Measurements from ENCODE around the gene PCDH8. TPM values are rescaled to one million over a fixed set of nuclear protein-coding genes. Genes with fewer than 3 reads are reported as not detected.

The PCDH8 gene
- total RNA-seq, 1 experiment from 2014 or later: not detected

DNA sequence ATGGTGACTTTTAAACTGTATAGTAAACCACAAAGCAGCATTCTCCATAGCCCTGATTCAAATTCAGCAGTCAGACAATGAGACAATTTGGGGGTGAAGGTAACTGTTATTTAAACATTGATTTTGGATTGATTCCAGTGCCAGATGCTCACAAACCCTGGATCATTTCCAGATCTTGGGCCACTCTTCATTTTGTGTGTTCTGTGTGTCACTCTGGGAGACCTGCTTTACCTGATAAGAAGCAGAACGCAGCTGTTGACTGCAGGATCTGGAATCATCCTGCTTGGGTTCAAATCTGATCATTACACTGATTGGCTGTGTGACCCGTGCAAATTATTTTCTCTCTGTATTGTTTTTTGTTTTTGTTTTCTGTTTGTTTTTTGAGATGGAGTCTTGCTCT is 4.0 kb upstream of the PCDH8 start:
- H3K4me3 ChIP-seq (replicated peaks in 1 of 2; ENCODE audit: low read depth in 1 of 2, low read length in 2 of 2): no peak overlapping the region
- H3K9me3 ChIP-seq (ENCODE audit: control insufficient read depth in 1 of 2, insufficient read depth in 1 of 2, low read depth in 1 of 2, low read length in 2 of 2): no peaks in the 10 kb centered on the region
- no peaks in the 10 kb centered on the region for H3K79me2 ChIP-seq (ENCODE audit: insufficient read depth, low read length)
- BruUV-seq (replicated peaks): no TSS peak
- no peaks in the 10 kb centered on the region for H3K4me1 ChIP-seq (ENCODE audit: control insufficient read depth in 1 of 2, insufficient read depth in 2 of 2, low read length in 2 of 2)
- no peaks in the 10 kb centered on the region for H3K9me2 ChIP-seq (ENCODE audit: insufficient read depth)
- intact Hi-C loops (cut with micrococcal nuclease): no loop called here
- POLR2A ChIA-PET: no interaction called here
- RAD21 ChIA-PET (ENCODE audit: low non-redundant PET in 1 of 2, low total read pairs in 2 of 2, uncharacterized antibody in 2 of 2, unreplicated experiment in 2 of 2): no interaction called here
- TF ChIP-seq TCF7L2 (IDR thresholded peaks at IDR 0.05; ENCODE audit: borderline replicate concordance, extremely low read depth, insufficient read depth, insufficient read length) (no peak), SIN3A (IDR thresholded peaks at IDR 0.05; ENCODE audit: low read depth) (no peak), ZFX (IDR thresholded peaks at IDR 0.05) (no peak), JUND (IDR thresholded peaks at IDR 0.05) (no peak), FOSL1 (IDR thresholded peaks at IDR 0.05; ENCODE audit: low read depth) (no peak), SP1 (IDR thresholded peaks at IDR 0.05; ENCODE audit: low read depth) (no peak), EGR1 (IDR thresholded peaks at IDR 0.05; ENCODE audit: low read depth) (no peak), POLR2A (IDR thresholded peaks at IDR 0.05; ENCODE audit: borderline replicate concordance, extremely low read depth, insufficient read depth, insufficient read length) (no peak), EZH2phosphoT487 (IDR thresholded peaks at IDR 0.05; ENCODE audit: borderline replicate concordance) (no peak), YY1 (IDR thresholded peaks at IDR 0.05; ENCODE audit: extremely low read depth, insufficient replicate concordance, low read depth, low read length) (no peak)
- TF ChIP-seq, protein P1, sequence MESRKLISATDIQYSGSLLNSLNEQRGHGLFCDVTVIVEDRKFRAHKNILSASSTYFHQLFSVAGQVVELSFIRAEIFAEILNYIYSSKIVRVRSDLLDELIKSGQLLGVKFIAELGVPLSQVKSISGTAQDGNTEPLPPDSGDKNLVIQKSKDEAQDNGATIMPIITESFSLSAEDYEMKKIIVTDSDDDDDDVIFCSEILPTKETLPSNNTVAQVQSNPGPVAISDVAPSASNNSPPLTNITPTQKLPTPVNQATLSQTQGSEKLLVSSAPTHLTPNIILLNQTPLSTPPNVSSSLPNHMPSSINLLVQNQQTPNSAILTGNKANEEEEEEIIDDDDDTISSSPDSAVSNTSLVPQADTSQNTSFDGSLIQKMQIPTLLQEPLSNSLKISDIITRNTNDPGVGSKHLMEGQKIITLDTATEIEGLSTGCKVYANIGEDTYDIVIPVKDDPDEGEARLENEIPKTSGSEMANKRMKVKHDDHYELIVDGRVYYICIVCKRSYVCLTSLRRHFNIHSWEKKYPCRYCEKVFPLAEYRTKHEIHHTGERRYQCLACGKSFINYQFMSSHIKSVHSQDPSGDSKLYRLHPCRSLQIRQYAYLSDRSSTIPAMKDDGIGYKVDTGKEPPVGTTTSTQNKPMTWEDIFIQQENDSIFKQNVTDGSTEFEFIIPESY (IDR thresholded peaks at IDR 0.05; ENCODE audit: extremely low read depth, insufficient replicate concordance, low read length): no peak
- H4K20me1 ChIP-seq (ENCODE audit: insufficient read depth): no peaks in the 10 kb centered on the region
- H3K27ac ChIP-seq (ENCODE audit: low read depth, low read length): no peak overlapping the region
- H3K4me2 ChIP-seq (ENCODE audit: low read length): no peak overlapping the region
- CTCF ChIA-PET: no interaction called here
- H3K9ac ChIP-seq (ENCODE audit: low read length): no peak overlapping the region
- DNase-seq (ENCODE audit: low read depth, low spot score) (no peak), ATAC-seq (no peak)
- no peaks in the 10 kb centered on the region for H3K36me3 ChIP-seq (ENCODE audit: control insufficient read depth in 1 of 2, insufficient read depth in 2 of 2, low read length in 2 of 2)
- no peak overlapping the region for H2AFZ ChIP-seq (ENCODE audit: low read depth, low read length, poor library complexity, severe bottlenecking)
- peaks cover 19% of the 10 kb centered on the region; the same call in 1 of the 2 replicates for H3K27me3 ChIP-seq (ENCODE audit: insufficient read depth, low read length)

All from HCT116 (cell line).